GM23338 (cell line): ENCODE measurements around the gene SDHD. TPM values are rescaled to one million over a fixed set of nuclear protein-coding genes. Genes with fewer than 3 reads are reported as not detected.

Experiments
- ATAC-seq: fragments of 200-7000 bp; cut with Tn5 transposase; 3 replicates; pipeline ENCODE4 v1.9.1; 2020
- DNase-seq: peaks from one replicate; pipeline ENCODE4 v3.0.0-alpha.2; 2015; ENCODE audit warnings: low spot score
- H2AFZ ChIP-seq: fragments of 200-600 bp; sonication (generic); 2 replicates; pipeline ENCODE4 v1.8.0; 2016; ENCODE audit warnings: antibody characterized with exemption, mild to moderate bottlenecking, moderate library complexity
- H3F3A ChIP-seq: fragments of 200-600 bp; sonication (generic); replicated peaks from 2 replicates; pipeline ENCODE4 v1.8.0; 2017; ENCODE audit warnings: antibody characterized with exemption, mixed run types, low read depth
- H3K27ac ChIP-seq: fragments of 200-600 bp; sonication (generic); 2 replicates; pipeline ENCODE4 v1.6.1; 2016; ENCODE audit warnings: low read depth
- H3K27me3 ChIP-seq: fragments of 200-600 bp; sonication (generic); 2 replicates; pipeline ENCODE4 v1.8.0; 2016; ENCODE audit warnings: mild to moderate bottlenecking, mixed run types, moderate library complexity; ENCODE audit not compliant: insufficient read depth
- H3K36me3 ChIP-seq: fragments of 200-600 bp; sonication (generic); 2 replicates; pipeline ENCODE4 v1.8.0; 2016; ENCODE audit warnings: mild to moderate bottlenecking; ENCODE audit not compliant: insufficient read depth
- H3K4me1 ChIP-seq: fragments of 200-600 bp; sonication (generic); 2 replicates; pipeline ENCODE4 v1.8.0; 2016; ENCODE audit warnings: mild to moderate bottlenecking, moderate library complexity; ENCODE audit not compliant: insufficient read depth
- H3K4me2 ChIP-seq: fragments of 200-600 bp; sonication (generic); 2 replicates; pipeline ENCODE4 v1.7.1; 2017; ENCODE audit warnings: mixed run types
- H3K4me3 ChIP-seq: fragments of 200-600 bp; sonication (generic); 2 replicates; pipeline ENCODE4 v1.6.1; 2016; ENCODE audit warnings: mixed run types
- H3K79me2 ChIP-seq: fragments of 200-600 bp; sonication (generic); replicated peaks from 2 replicates; pipeline ENCODE4 v1.8.0; 2017; ENCODE audit warnings: mild to moderate bottlenecking; ENCODE audit not compliant: insufficient read depth
- H3K9me2 ChIP-seq: fragments of 200-600 bp; sonication (generic); 2 replicates; pipeline ENCODE4 v1.8.0; 2017; ENCODE audit not compliant: insufficient read depth
- H4K20me1 ChIP-seq: fragments of 200-600 bp; sonication (generic); replicated peaks from 2 replicates; pipeline ENCODE4 v1.8.0; 2017; ENCODE audit warnings: mild to moderate bottlenecking; ENCODE audit not compliant: insufficient read depth
- H3K27ac Mint-ChIP-seq: 2 replicates; pipeline ENCODE4 v1.8.0; 2020; ENCODE audit warnings: inconsistent platforms, mild to moderate bottlenecking, moderate library complexity, mixed read lengths
- H3K27me3 Mint-ChIP-seq: 3 replicates; pipeline ENCODE4 v1.8.0; 2022; ENCODE audit warnings: low read depth, mild to moderate bottlenecking, moderate library complexity, mixed read lengths, inconsistent platforms; ENCODE audit not compliant: insufficient read depth, poor library complexity
- H3K36me3 Mint-ChIP-seq: 3 replicates; pipeline ENCODE4 v1.8.0; 2021; ENCODE audit warnings: low read depth, mild to moderate bottlenecking, inconsistent platforms, moderate library complexity, mixed read lengths
- H3K4me1 Mint-ChIP-seq: 3 replicates; pipeline ENCODE4 v1.8.0; 2020; ENCODE audit warnings: mild to moderate bottlenecking, inconsistent platforms, mixed read lengths
- H3K4me3 Mint-ChIP-seq: 3 replicates; pipeline ENCODE4 v1.8.0; 2021; ENCODE audit warnings: moderate library complexity, mild to moderate bottlenecking, inconsistent platforms, mixed read lengths
- H3K9me3 Mint-ChIP-seq: 3 replicates; pipeline ENCODE4 v1.8.0; 2020; ENCODE audit warnings: moderate library complexity, mild to moderate bottlenecking, inconsistent platforms, mixed read lengths
- CREB1 ChIP-seq: fragments of 250-450 bp; sonication (Bioruptor Pico); IDR thresholded peaks from 2 replicates; pipeline ENCODE4 v1.5.0; 2020; ENCODE audit warnings: low read depth, mild to moderate bottlenecking, moderate library complexity
- EZH2 ChIP-seq: fragments of 200-600 bp; sonication (generic); IDR thresholded peaks from one replicate; pipeline ENCODE4 v1.8.0; 2017; ENCODE audit warnings: antibody characterized with exemption, mild to moderate bottlenecking, low read depth; ENCODE audit not compliant: unreplicated experiment
- EZH2phosphoT487 ChIP-seq: fragments of 200-600 bp; sonication (generic); IDR thresholded peaks from one replicate; pipeline ENCODE4 v1.8.1; 2018; ENCODE audit warnings: antibody characterized with exemption; ENCODE audit not compliant: unreplicated experiment
- JUNB ChIP-seq: IDR thresholded peaks from one replicate; pipeline ENCODE4 v1.6.1; 2016; ENCODE audit warnings: antibody characterized with exemption; ENCODE audit not compliant: unreplicated experiment
- NANOG ChIP-seq: IDR thresholded peaks from 2 replicates; pipeline ENCODE4 v1.6.1; 2016; ENCODE audit warnings: antibody characterized with exemption, borderline replicate concordance
- POLR2AphosphoS5 ChIP-seq: IDR thresholded peaks from 2 replicates; pipeline ENCODE4 v1.6.1; 2016; ENCODE audit warnings: antibody characterized with exemption, low read depth
- STAT1 ChIP-seq: IDR thresholded peaks from one replicate; pipeline ENCODE4 v1.6.1; 2016; ENCODE audit warnings: antibody characterized with exemption; ENCODE audit not compliant: unreplicated experiment
- ZNF114 ChIP-seq: fragments of 250-450 bp; sonication (Bioruptor Pico); IDR thresholded peaks from 2 replicates; pipeline ENCODE4 v1.5.0; 2020; ENCODE audit warnings: mild to moderate bottlenecking, moderate library complexity
- ZNF331 ChIP-seq: fragments of 250-450 bp; sonication (Bioruptor Pico); IDR thresholded peaks from 2 replicates; pipeline ENCODE4 v1.5.0; 2020; ENCODE audit warnings: low read depth, mild to moderate bottlenecking, moderate library complexity
- polyA plus RNA-seq: library from polyadenylated mRNA; unstranded; fragments of >200 nt; fragmentation: Nextera tagmentation; extraction: Ambion mirVana; gene quantifications from 2 replicates; pipeline ENCODE4 v1.2.1, GENCODE V29; 2016
- total RNA-seq: library from RNA; depleted of rRNA; stranded (reverse); fragments of >200 nt; shearing (Covaris generic); gene quantifications from 2 replicates; pipeline ENCODE4 v1.2.3, GENCODE V29; 2014
- TF ChIP-seq, protein P1 (sequence below): fragments of 250-450 bp; sonication (Bioruptor Pico); IDR thresholded peaks from 2 replicates; pipeline ENCODE4 v1.5.0; 2020; ENCODE audit warnings: mild to moderate bottlenecking, moderate library complexity
- TF ChIP-seq, protein P2 (sequence below), 2 experiments: fragments of 200-600 bp in 1 of 2; sonication (generic) in 1 of 2; conservative IDR thresholded peaks; 2 replicates each; pipeline versions ENCODE4 v1.5.1 to v1.6.1; 2016 to 2017; ENCODE audit warnings: antibody characterized with exemption in 2 of 2, low read depth in 2 of 2, mild to moderate bottlenecking in 2 of 2, moderate library complexity in 1 of 2
- TF ChIP-seq, protein P3 (sequence below): IDR thresholded peaks from one replicate; pipeline ENCODE4 v1.6.1; 2018; ENCODE audit warnings: antibody characterized with exemption; ENCODE audit not compliant: unreplicated experiment
- TF ChIP-seq, protein P4 (sequence below): IDR thresholded peaks from 2 replicates; pipeline ENCODE4 v1.6.1; 2016; ENCODE audit warnings: antibody characterized with exemption

SDHD gene
- total and polyA plus RNA-seq, 2 experiments from 2014 or later = 157 to 163 TPM

DNA sequence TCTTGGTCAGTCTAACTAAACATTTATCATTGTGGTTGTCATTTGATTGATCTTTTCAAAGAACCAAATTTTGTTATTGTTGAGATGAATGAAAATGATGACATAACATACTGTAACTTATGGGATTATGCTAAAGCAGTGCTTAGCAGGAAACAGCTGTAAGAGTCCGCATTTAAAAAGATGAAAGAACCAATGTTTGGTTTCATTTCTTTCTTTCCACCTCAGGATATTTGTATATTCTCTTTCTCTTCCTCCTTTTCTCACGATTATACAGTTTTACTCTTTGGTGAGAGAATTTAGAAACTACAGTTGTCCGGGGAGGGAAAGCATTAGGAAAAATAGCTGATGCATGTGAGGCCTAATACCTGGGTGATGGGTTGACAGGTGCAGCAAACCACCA lies 36.0 kb upstream of the SDHD start:
- Histone ChIP-seq H3K9me2 (no peaks in the 10 kb centered on the region), H4K20me1 (peaks cover 13% of the 10 kb centered on the region; the same call in 1 of the 2 replicates), H3K4me1 (no peaks in the 10 kb centered on the region), H3K27me3 (no peaks in the 10 kb centered on the region), H3K4me3 (no peak overlapping the region), H3K36me3 (peaks cover 48% of the 10 kb centered on the region), H3K27ac (no peak overlapping the region), H3F3A (no peaks in the 10 kb centered on the region), H2AFZ (no peak overlapping the region), H3K4me2 (no peak overlapping the region), H3K79me2 (peaks cover 26% of the 10 kb centered on the region)
- no peak overlapping the region for H3K27ac Mint-ChIP-seq
- peaks cover 82% of the 10 kb centered on the region for H3K36me3 Mint-ChIP-seq
- no peak for DNase-seq
- H3K4me1 Mint-ChIP-seq = no peaks in the 10 kb centered on the region
- peaks cover 3% of the 10 kb centered on the region for H3K27me3 Mint-ChIP-seq
- H3K4me3 Mint-ChIP-seq = no peak overlapping the region
- TF ChIP-seq, protein P1, sequence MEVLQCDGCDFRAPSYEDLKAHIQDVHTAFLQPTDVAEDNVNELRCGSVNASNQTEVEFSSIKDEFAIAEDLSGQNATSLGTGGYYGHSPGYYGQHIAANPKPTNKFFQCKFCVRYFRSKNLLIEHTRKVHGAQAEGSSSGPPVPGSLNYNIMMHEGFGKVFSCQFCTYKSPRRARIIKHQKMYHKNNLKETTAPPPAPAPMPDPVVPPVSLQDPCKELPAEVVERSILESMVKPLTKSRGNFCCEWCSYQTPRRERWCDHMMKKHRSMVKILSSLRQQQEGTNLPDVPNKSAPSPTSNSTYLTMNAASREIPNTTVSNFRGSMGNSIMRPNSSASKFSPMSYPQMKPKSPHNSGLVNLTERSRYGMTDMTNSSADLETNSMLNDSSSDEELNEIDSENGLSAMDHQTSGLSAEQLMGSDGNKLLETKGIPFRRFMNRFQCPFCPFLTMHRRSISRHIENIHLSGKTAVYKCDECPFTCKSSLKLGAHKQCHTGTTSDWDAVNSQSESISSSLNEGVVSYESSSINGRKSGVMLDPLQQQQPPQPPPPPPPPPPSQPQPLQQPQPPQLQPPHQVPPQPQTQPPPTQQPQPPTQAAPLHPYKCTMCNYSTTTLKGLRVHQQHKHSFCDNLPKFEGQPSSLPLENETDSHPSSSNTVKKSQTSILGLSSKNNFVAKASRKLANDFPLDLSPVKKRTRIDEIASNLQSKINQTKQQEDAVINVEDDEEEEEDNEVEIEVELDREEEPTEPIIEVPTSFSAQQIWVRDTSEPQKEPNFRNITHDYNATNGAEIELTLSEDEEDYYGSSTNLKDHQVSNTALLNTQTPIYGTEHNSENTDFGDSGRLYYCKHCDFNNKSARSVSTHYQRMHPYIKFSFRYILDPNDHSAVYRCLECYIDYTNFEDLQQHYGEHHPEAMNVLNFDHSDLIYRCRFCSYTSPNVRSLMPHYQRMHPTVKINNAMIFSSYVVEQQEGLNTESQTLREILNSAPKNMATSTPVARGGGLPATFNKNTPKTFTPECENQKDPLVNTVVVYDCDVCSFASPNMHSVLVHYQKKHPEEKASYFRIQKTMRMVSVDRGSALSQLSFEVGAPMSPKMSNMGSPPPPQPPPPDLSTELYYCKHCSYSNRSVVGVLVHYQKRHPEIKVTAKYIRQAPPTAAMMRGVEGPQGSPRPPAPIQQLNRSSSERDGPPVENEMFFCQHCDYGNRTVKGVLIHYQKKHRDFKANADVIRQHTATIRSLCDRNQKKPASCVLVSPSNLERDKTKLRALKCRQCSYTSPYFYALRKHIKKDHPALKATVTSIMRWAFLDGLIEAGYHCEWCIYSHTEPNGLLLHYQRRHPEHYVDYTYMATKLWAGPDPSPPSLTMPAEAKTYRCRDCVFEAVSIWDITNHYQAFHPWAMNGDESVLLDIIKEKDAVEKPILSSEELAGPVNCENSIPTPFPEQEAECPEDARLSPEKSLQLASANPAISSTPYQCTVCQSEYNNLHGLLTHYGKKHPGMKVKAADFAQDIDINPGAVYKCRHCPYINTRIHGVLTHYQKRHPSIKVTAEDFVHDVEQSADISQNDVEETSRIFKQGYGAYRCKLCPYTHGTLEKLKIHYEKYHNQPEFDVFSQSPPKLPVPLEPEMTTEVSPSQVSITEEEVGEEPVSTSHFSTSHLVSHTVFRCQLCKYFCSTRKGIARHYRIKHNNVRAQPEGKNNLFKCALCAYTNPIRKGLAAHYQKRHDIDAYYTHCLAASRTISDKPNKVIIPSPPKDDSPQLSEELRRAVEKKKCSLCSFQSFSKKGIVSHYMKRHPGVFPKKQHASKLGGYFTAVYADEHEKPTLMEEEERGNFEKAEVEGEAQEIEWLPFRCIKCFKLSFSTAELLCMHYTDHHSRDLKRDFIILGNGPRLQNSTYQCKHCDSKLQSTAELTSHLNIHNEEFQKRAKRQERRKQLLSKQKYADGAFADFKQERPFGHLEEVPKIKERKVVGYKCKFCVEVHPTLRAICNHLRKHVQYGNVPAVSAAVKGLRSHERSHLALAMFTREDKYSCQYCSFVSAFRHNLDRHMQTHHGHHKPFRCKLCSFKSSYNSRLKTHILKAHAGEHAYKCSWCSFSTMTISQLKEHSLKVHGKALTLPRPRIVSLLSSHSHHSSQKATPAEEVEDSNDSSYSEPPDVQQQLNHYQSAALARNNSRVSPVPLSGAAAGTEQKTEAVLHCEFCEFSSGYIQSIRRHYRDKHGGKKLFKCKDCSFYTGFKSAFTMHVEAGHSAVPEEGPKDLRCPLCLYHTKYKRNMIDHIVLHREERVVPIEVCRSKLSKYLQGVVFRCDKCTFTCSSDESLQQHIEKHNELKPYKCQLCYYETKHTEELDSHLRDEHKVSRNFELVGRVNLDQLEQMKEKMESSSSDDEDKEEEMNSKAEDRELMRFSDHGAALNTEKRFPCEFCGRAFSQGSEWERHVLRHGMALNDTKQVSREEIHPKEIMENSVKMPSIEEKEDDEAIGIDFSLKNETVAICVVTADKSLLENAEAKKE (CRISPR knock-in tag) = no peak
- TF ChIP-seq ZNF114 (CRISPR knock-in tag) = no peak
- no peak for TF ChIP-seq ZNF331
- no peak for TF ChIP-seq POLR2AphosphoS5
- TF ChIP-seq NANOG = no peak
- TF ChIP-seq STAT1 = no peak
- TF ChIP-seq, protein P2, sequence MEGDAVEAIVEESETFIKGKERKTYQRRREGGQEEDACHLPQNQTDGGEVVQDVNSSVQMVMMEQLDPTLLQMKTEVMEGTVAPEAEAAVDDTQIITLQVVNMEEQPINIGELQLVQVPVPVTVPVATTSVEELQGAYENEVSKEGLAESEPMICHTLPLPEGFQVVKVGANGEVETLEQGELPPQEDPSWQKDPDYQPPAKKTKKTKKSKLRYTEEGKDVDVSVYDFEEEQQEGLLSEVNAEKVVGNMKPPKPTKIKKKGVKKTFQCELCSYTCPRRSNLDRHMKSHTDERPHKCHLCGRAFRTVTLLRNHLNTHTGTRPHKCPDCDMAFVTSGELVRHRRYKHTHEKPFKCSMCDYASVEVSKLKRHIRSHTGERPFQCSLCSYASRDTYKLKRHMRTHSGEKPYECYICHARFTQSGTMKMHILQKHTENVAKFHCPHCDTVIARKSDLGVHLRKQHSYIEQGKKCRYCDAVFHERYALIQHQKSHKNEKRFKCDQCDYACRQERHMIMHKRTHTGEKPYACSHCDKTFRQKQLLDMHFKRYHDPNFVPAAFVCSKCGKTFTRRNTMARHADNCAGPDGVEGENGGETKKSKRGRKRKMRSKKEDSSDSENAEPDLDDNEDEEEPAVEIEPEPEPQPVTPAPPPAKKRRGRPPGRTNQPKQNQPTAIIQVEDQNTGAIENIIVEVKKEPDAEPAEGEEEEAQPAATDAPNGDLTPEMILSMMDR (conservative IDR thresholded peaks at IDR 0.05; ENCODE audit: low read depth in 2 of 2) = no peak
- no peak for TF ChIP-seq EZH2phosphoT487
- TF ChIP-seq EZH2 = no peak
- TF ChIP-seq, protein P3, sequence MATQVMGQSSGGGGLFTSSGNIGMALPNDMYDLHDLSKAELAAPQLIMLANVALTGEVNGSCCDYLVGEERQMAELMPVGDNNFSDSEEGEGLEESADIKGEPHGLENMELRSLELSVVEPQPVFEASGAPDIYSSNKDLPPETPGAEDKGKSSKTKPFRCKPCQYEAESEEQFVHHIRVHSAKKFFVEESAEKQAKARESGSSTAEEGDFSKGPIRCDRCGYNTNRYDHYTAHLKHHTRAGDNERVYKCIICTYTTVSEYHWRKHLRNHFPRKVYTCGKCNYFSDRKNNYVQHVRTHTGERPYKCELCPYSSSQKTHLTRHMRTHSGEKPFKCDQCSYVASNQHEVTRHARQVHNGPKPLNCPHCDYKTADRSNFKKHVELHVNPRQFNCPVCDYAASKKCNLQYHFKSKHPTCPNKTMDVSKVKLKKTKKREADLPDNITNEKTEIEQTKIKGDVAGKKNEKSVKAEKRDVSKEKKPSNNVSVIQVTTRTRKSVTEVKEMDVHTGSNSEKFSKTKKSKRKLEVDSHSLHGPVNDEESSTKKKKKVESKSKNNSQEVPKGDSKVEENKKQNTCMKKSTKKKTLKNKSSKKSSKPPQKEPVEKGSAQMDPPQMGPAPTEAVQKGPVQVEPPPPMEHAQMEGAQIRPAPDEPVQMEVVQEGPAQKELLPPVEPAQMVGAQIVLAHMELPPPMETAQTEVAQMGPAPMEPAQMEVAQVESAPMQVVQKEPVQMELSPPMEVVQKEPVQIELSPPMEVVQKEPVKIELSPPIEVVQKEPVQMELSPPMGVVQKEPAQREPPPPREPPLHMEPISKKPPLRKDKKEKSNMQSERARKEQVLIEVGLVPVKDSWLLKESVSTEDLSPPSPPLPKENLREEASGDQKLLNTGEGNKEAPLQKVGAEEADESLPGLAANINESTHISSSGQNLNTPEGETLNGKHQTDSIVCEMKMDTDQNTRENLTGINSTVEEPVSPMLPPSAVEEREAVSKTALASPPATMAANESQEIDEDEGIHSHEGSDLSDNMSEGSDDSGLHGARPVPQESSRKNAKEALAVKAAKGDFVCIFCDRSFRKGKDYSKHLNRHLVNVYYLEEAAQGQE = no peak
- TF ChIP-seq, protein P4, sequence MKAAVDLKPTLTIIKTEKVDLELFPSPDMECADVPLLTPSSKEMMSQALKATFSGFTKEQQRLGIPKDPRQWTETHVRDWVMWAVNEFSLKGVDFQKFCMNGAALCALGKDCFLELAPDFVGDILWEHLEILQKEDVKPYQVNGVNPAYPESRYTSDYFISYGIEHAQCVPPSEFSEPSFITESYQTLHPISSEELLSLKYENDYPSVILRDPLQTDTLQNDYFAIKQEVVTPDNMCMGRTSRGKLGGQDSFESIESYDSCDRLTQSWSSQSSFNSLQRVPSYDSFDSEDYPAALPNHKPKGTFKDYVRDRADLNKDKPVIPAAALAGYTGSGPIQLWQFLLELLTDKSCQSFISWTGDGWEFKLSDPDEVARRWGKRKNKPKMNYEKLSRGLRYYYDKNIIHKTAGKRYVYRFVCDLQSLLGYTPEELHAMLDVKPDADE = no peak
- no peak for TF ChIP-seq CREB1 (CRISPR knock-in tag)
- no peak for TF ChIP-seq JUNB
- H3K9me3 Mint-ChIP-seq = no peaks in the 10 kb centered on the region
- no peak for ATAC-seq
